ENCODE measurements around the gene NTSR1.

Gene NTSR1

DNA sequence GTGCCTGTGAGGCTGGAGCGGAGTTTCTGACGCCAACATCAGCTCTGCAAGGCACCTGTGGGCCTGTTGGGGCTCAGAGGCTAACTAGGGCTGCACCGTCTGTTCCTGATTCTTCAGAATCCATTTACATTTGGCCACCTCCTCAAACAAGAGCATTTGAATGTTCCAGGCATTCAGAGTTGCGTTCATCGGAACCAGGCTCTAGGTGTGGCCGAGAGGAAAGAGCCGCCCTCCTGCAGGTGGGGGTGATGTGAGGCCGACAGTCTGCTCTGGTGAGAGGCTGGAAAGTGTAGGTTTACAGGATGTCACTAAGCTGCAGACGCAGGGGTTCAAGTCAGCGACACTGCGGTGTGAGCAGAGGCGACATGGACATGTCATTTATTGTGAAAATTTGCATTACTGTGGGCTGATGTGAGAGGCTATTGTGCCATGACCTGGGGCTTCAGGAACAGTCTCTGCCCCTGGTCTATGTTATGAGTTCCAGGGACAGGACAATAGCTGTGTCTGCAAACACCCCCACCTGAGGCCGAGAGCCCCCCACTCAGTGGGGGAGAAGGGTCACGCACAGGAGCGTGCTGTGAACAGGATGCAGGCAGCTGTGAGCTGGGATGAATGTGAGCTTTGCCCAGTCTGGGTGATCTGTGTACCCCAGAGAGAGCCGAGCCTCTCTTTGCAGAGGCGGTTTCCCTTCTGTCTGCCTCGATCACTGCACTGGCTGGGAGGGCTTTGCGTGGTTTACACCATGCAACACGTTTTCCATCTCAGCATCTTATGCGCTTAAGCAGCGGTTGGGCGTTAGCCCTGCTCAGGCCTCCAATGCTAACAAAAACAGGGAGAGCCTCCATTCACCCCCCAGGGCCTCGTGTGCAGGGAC, 45.3 kb upstream of the NTSR1 start:
- TF ChIP-seq, protein P1, sequence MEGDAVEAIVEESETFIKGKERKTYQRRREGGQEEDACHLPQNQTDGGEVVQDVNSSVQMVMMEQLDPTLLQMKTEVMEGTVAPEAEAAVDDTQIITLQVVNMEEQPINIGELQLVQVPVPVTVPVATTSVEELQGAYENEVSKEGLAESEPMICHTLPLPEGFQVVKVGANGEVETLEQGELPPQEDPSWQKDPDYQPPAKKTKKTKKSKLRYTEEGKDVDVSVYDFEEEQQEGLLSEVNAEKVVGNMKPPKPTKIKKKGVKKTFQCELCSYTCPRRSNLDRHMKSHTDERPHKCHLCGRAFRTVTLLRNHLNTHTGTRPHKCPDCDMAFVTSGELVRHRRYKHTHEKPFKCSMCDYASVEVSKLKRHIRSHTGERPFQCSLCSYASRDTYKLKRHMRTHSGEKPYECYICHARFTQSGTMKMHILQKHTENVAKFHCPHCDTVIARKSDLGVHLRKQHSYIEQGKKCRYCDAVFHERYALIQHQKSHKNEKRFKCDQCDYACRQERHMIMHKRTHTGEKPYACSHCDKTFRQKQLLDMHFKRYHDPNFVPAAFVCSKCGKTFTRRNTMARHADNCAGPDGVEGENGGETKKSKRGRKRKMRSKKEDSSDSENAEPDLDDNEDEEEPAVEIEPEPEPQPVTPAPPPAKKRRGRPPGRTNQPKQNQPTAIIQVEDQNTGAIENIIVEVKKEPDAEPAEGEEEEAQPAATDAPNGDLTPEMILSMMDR (IDR thresholded peaks at IDR 0.05; ENCODE audit: borderline replicate concordance, insufficient read depth, low read depth, low read length), result no peak
- no peak overlapping the region for H3K4me3 ChIP-seq (ENCODE audit: low read depth, low read length)

DNA sequence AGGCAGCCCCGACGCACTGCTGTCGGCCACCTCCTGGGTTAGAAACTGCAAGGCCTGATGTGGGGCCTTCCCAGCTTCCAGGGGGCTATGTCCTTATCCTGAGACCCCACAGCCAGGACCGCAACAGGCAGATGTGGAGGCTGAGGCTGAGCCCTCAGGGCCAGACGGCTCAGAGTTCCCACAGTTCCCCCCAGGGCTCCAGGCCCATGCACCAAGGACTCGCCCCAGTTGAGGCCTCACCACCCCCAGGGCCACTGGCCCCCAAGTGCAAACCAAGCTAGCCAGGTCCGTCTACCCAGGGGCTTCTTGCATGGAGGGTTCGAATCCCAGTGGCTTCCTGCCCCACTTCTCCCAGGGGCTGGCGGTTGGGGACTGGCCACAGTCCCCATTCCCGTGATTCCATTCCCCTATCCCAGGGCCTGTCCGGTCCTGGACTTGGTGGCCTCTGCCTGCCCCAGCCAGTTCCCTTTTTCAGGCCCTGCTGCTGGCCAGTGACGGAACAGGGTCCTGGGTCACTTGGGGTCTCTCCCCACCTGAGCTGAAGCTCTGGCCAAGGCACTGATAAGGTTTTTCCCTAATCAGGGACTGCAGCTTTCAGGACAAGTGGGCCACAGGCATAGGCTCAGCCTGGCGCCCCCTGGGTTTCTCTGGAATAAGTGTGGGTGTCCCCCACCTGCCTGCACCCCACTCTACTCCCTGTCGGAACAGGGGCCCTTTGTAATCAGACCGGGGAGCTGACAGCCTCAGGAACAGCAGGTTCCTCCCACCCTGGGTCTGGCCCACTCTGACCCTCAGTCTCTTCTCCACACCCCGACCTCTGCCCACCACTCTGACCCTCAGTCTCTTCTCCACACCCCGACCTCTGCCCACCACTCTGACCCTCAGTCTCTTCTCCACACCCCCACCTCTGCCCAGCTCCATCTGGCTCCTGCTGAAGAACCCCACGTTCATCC, 44.3 kb upstream of the NTSR1 start:
- no peak overlapping the region for H3K4me3 ChIP-seq (ENCODE audit: low read depth, low read length)
- TF ChIP-seq, protein P1 (IDR thresholded peaks at IDR 0.05; ENCODE audit: borderline replicate concordance, insufficient read depth, low read depth, low read length), result no peak

DNA sequence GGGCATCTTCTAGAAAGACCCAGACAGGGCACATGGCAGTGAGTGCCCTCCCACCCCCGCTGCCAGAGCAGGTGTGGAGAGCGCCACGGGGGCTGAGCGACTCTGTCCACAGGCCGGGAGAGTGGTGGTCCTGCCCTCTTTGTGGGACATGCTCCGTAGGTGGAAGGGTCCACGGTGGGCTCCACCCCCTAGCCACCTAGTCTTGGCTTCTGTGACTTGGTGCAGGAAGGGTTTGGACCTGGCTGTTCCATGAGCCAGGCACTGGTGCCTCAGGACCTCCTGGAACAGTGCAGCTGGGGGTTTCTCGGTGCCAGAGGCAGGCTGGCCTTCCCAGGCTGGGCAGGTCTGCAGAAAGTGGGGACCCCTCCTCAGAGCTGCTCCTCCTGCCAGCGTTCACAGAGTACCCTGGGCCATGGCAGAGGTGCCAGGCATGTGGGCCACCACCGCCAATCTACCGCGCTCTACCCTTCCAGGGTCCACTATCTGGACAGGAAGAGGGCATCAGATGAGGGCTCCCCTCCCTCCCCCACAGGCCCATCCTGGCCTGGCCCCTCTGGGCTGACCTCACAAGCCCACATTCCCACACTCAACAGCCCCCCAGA, 43.4 kb upstream of the NTSR1 start:
- no peak overlapping the region for H3K4me3 ChIP-seq (ENCODE audit: low read depth, low read length)
- TF ChIP-seq, protein P1 (IDR thresholded peaks at IDR 0.05; ENCODE audit: borderline replicate concordance, insufficient read depth, low read depth, low read length), result no peak

DNA sequence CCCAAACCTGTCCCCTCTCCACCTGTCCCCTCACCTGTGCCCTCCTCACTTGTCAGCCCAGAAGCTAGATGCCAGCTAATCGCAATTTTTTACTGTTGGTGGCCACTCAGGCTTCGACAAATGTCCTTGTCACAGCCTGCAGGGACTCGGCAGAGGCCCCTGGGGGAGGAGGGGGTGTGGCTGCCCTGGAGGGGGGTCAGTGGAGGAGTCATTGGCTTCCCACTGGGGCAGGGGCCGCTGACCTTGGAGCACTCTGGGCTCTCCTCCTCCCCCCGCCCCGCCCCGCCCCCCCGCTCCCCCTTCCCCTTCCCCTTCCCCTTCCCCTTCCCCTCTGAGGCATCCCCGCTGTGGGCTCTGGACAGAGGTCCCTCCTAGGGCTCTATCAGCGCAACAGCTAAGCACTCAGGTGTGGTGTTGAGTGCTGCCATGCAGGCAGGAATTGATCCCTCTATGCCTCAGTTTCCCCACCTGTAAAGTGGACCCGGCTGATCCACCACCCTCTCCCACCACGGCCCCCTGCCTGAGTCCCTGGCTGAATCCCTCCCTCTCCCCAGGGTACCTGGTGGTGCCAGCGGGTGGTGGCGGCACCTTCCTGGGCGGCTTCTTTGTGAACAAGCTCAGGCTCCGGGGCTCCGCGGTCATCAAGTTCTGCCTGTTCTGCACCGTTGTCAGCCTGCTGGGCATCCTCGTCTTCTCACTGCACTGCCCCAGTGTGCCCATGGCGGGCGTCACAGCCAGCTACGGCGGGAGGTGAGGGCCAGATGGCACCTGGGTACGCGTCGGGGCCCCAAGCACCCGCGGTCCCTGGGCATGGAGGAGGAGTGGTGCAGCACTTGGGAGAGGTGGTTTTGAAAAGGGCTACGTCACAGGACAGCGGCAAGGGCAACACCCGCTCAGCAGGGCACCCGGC, 42.6 kb upstream of the NTSR1 start:
- TF ChIP-seq, protein P1 (IDR thresholded peaks at IDR 0.05; ENCODE audit: borderline replicate concordance, insufficient read depth, low read depth, low read length), result no peak
- H3K4me3 ChIP-seq (ENCODE audit: low read depth, low read length), result no peak overlapping the region

DNA sequence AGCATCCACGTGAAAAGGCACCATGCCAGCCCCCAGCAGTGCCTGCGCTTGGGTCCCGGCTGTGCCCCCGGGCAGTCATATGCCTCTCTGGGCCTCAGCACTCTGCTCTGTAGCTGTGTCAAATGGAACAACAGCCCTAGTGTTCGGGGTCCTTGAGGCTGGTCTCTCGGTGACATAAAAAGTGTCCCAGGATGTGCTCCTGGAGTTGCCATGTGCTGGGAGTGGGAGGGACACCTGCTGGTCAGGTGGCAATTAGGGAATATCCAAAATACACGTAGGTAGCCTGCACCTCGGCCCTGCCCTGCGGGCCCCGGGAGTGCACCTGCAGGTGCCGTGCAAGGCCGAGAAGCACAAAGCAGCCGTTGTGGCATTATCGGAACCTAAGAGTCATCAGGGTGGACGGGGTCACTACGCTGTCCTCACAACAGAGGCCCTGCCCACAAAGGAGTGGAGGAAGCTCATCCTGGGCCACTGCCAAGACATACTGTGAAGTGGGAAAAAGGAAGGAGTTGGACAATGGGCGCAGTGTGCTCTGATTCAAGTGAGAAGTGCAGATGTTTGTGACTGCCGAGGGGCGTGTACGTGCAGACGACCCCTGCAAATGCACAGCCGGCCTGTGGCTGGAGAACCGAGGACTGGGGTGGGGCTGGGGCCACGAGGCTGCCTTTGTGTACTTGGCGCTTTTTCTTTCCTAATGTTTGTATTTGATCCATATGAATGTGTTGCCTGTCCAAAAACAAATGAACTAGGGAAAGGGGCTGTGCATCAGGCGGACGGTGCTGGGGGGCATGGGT, 41.7 kb upstream of the NTSR1 start:
- TF ChIP-seq, protein P1 (IDR thresholded peaks at IDR 0.05; ENCODE audit: borderline replicate concordance, insufficient read depth, low read depth, low read length), result no peak
- H3K4me3 ChIP-seq (ENCODE audit: low read depth, low read length), result no peak overlapping the region
